HUES48 (cell line): ENCODE measurements around the gene C1orf105.
"Not testable (repeated sequence)": the region's sequence is repeated elsewhere in the genome, so short reads cannot be mapped to it uniquely, and the experiment has no call there.

Experiments
- H3K27ac ChIP-seq: one replicate; pipeline ENCODE4 v1.7.0; 2013; ENCODE audit warnings: low read depth, low read length, inconsistent platforms
- H3K27me3 ChIP-seq: 2 replicates; pipeline ENCODE4 v1.6.1; 2013; ENCODE audit warnings: mild to moderate bottlenecking, low read length; ENCODE audit not compliant: control insufficient read depth, insufficient read depth
- H3K36me3 ChIP-seq: 2 replicates; pipeline ENCODE4 v1.6.1; 2013; ENCODE audit warnings: low read length; ENCODE audit not compliant: control insufficient read depth, insufficient read depth
- H3K4me1 ChIP-seq: 2 replicates; pipeline ENCODE4 v1.6.1; 2013; ENCODE audit warnings: mild to moderate bottlenecking, low read length; ENCODE audit not compliant: control insufficient read depth, insufficient read depth
- H3K4me3 ChIP-seq: 2 replicates; pipeline ENCODE4 v1.5.1; 2013; ENCODE audit warnings: mild to moderate bottlenecking, low read depth, low read length
- H3K9ac ChIP-seq: 2 replicates; pipeline ENCODE4 v1.6.1; 2013; ENCODE audit warnings: mild to moderate bottlenecking, low read depth, low read length, moderate library complexity
- H3K9me3 ChIP-seq: 2 replicates; pipeline ENCODE4 v1.6.1; 2013; ENCODE audit warnings: low read length; ENCODE audit not compliant: control insufficient read depth, insufficient read depth

Gene C1orf105

GRCh38 chr1:172420385-172420784 lies at the start of gene C1orf105:
TSS of gene C1orf105 (plus strand) at chr1:172420685. CDS start at chr1:172420886, 201 bp downstream.
- no peak within 1 kb of the TSS for H3K27ac ChIP-seq
- H3K4me1 ChIP-seq: peaks cover 27% of the 10 kb centered on the region

GRCh38 chr1:172371646-172372045 lies 48.8 kb upstream of the C1orf105 start:
- not testable (repeated sequence) for H3K9ac ChIP-seq, H3K4me3 ChIP-seq, H3K27me3 ChIP-seq, H3K36me3 ChIP-seq, H3K27ac ChIP-seq, H3K9me3 ChIP-seq
- H3K4me1 ChIP-seq: peaks cover 12% of the 10 kb centered on the region; the same call in 1 of the 2 replicates

More at GRCh38 chr1:172420385-172420784, at the start of gene C1orf105:
- Histone ChIP-seq H3K9me3 (no peaks in the 10 kb centered on the region), H3K9ac (no peak within 1 kb of the TSS), H3K36me3 (no peaks in the 10 kb centered on the region), H3K4me3 (no peak within 1 kb of the TSS), H3K27me3 (no peaks in the 10 kb centered on the region)

- Histone ChIP-seq H3K9ac (no peak overlapping the region), H3K36me3 (no peaks in the 10 kb centered on the region), H3K27ac (no peak overlapping the region), H3K4me3 (no peak overlapping the region), H3K4me1 (peaks cover 12% of the 10 kb centered on the region; the same call in 1 of the 2 replicates), H3K27me3 (no peaks in the 10 kb centered on the region), H3K9me3 (no peaks in the 10 kb centered on the region)
Measured at GRCh38 chr1:172373864-172374263, 46.6 kb upstream of the C1orf105 start.

GRCh38 chr1:172375211-172375631 lies 45.3 kb upstream of the C1orf105 start:
- no peak overlapping the region for H3K9ac ChIP-seq
- H3K4me1 ChIP-seq: peaks cover 12% of the 10 kb centered on the region; the same call in 1 of the 2 replicates
- no peaks in the 10 kb centered on the region for H3K36me3 ChIP-seq
- H3K4me3 ChIP-seq: no peak overlapping the region
- no peaks in the 10 kb centered on the region for H3K27me3 ChIP-seq
- H3K9me3 ChIP-seq: no peaks in the 10 kb centered on the region
- H3K27ac ChIP-seq: no peak overlapping the region

GRCh38 chr1:172376431-172376830 lies 44.1 kb upstream of the C1orf105 start:
- Histone ChIP-seq H3K9me3 (no peaks in the 10 kb centered on the region), H3K36me3 (no peaks in the 10 kb centered on the region), H3K27me3 (no peaks in the 10 kb centered on the region), H3K9ac (no peak overlapping the region), H3K27ac (no peak overlapping the region), H3K4me3 (no peak overlapping the region), H3K4me1 (peaks cover 15% of the 10 kb centered on the region)

- Histone ChIP-seq H3K27me3 (no peaks in the 10 kb centered on the region), H3K4me1 (peaks cover 26% of the 10 kb centered on the region)
Measured at GRCh38 chr1:172377565-172377964, 42.9 kb upstream of the C1orf105 start.

GRCh38 chr1:172378109-172378760 lies 42.2 kb upstream of the C1orf105 start:
- Histone ChIP-seq H3K27ac (no peak overlapping the region), H3K4me3 (no peak overlapping the region), H3K9me3 (no peaks in the 10 kb centered on the region), H3K4me1 (peaks cover 32% of the 10 kb centered on the region), H3K36me3 (no peaks in the 10 kb centered on the region), H3K27me3 (no peaks in the 10 kb centered on the region), H3K9ac (no peak overlapping the region)

More at GRCh38 chr1:172377565-172377964, 42.9 kb upstream of the C1orf105 start:
- Histone ChIP-seq H3K9ac (no peak overlapping the region), H3K36me3 (no peaks in the 10 kb centered on the region), H3K9me3 (no peaks in the 10 kb centered on the region), H3K4me3 (no peak overlapping the region), H3K27ac (no peak overlapping the region)

GRCh38 chr1:172380441-172381244 lies 39.8 kb upstream of the C1orf105 start:
- H3K4me3 ChIP-seq: no peak overlapping the region
- no peak overlapping the region for H3K27ac ChIP-seq
- no peaks in the 10 kb centered on the region for H3K9me3 ChIP-seq
- H3K36me3 ChIP-seq: no peaks in the 10 kb centered on the region
- no peak overlapping the region for H3K9ac ChIP-seq
- H3K27me3 ChIP-seq: no peaks in the 10 kb centered on the region
- H3K4me1 ChIP-seq: peaks cover 47% of the 10 kb centered on the region

GRCh38 chr1:172381946-172382345 lies 38.5 kb upstream of the C1orf105 start:
- no peaks in the 10 kb centered on the region for H3K36me3 ChIP-seq
- peaks cover 40% of the 10 kb centered on the region for H3K4me1 ChIP-seq
- no peak overlapping the region for H3K4me3 ChIP-seq
- H3K27me3 ChIP-seq: no peaks in the 10 kb centered on the region
- H3K9ac ChIP-seq: no peak overlapping the region
- no peak overlapping the region for H3K27ac ChIP-seq
- no peaks in the 10 kb centered on the region for H3K9me3 ChIP-seq

- Histone ChIP-seq H3K9ac (no peak overlapping the region), H3K4me1 (peaks cover 40% of the 10 kb centered on the region), H3K9me3 (no peaks in the 10 kb centered on the region), H3K27me3 (no peaks in the 10 kb centered on the region), H3K4me3 (no peak overlapping the region), H3K27ac (no peak overlapping the region), H3K36me3 (no peaks in the 10 kb centered on the region)
Measured at GRCh38 chr1:172382406-172382805, 38.1 kb upstream of the C1orf105 start.

GRCh38 chr1:172382990-172383389 lies 37.5 kb upstream of the C1orf105 start:
- H3K4me1 ChIP-seq: peaks cover 40% of the 10 kb centered on the region
- no peaks in the 10 kb centered on the region for H3K36me3 ChIP-seq
- no peak overlapping the region for H3K27ac ChIP-seq
- no peak overlapping the region for H3K9ac ChIP-seq
- H3K9me3 ChIP-seq: no peaks in the 10 kb centered on the region
- no peaks in the 10 kb centered on the region for H3K27me3 ChIP-seq
- H3K4me3 ChIP-seq: 0 out of 2 replicates have a peak overlapping the region, but pooled peaks have one; percentile 2
